IPS DF 4.7 (cell line): ENCODE measurements around the gene DTNA.
"Not testable (repeated sequence)": the region's sequence is repeated elsewhere in the genome, so short reads cannot be mapped to it uniquely, and the experiment has no call there.

Experiments used
- DNase-seq: peaks from one replicate; pipeline ENCODE4 v3.0.0-alpha.2; 2013; ENCODE audit warnings: low spot score; ENCODE audit errors: extremely low read depth

DTNA gene

DNA sequence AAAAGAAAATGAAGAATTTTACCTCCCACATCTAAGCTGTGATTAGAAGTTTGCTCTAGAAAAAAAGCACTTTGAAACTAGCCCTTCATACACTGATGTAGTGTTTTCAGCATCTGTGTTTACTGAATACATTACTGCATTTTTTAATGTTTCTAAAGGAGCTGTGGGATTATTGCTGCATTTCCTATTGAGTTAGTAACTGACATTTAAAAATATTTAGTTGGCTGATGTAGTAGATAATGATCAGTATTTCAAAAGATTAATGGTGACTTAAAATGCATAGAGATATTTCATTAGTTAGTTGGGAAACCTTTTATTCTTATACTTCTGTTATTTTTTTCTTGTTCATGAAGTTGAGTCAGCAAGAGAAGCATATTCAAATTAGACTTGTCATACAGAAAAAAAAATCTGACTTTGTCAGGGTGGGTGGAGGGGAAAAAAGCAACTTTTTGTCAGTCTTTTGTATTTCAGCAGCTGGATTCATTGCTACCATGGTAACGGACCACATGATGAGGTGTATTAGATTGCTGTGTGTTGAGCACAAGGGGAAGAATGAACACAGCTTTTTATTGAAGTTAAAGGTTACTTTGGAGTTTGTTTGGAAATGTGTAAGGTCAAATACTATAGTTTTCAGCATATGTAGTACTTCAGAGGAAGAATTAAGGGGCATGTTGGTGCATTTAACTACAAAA, at the start of gene DTNA:
TSS of gene DTNA (plus strand) at position 549 of the 692 bp plus-strand sequence. CDS start 45,679 bp downstream, outside the sequence.
- DNase-seq: no peak

- no peak for DNase-seq
These were observed 49.5 kb upstream of the DTNA start for GRCh38 chr18:34660572-34660971.

GRCh38 chr18:34661464-34662087, 48.5 kb upstream of the DTNA start:
- DNase-seq: peak; percentile 62

DNA sequence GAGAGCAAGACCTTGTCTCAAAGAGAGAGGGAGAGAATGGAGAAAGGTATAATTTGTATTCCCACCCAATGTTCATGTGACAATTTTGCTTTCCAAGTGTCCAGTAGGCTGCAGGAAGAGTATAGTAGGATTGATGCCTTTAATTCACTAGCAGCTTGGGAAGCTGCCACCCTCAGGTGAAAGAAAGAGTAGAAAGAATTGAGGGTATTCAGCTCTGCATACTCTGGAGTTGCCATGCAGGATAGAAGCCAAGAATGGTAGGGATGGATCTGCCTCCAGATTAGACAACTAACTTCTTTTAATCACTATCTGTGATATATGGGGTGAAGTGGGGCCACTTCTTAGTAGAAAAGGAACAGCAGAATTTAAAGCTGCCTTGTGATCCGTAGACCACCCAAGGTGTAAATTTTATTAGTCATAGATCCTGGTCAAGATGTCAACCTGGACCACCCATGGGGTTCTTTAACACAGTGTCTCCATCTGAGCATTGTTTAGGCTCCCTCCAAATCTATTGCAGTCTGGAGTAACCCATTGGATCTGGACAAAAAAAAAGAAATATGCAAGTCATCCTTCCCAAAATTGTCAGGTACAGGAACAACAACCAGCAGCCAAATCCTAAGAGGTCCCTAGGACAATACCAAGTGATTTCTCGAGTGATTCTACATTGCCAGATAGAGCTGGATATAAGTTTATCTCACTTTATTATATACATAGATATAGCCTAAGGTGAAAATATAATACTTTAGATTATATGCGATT, 33.1 kb upstream of the DTNA start:
- DNase-seq: no peak

- DNase-seq: not testable (repeated sequence)
These were observed 20.3 kb upstream of the DTNA start for GRCh38 chr18:34689750-34690149.

GRCh38 chr18:34691614-34692013, 18.5 kb upstream of the DTNA start:
- DNase-seq: no peak

DNA sequence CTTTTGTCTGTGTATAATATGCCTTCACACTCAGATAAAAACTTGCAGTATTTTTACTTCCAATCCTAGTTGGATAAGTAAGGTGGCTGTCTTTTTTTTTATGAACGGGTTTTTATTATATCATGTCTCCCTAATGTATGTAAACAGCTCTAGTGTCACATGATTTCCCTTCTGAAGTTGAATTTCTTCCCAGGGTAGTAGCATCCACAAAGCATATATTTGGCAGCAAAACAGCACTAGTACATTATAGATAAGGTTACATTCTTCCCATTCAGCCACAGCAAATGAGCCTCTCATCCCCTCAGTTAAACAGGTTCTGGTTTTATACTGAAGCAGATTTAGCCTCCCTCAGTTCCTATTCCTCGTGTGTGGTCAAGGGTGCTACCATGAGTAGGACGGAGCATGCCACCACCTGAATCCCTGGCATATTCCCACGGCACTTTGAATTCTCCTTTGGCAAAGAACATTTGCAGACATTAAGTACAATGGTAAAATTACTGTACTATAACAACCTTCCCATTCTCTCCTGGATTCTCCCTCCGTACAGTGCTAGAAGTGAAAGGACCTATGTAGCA, 15.4 kb upstream of the DTNA start:
- no peak for DNase-seq

- no peak for DNase-seq
These were observed 14.8 kb upstream of the DTNA start for GRCh38 chr18:34695310-34695709.

GRCh38 chr18:34696671-34697070, 13.4 kb upstream of the DTNA start:
- DNase-seq: no peak

DNA sequence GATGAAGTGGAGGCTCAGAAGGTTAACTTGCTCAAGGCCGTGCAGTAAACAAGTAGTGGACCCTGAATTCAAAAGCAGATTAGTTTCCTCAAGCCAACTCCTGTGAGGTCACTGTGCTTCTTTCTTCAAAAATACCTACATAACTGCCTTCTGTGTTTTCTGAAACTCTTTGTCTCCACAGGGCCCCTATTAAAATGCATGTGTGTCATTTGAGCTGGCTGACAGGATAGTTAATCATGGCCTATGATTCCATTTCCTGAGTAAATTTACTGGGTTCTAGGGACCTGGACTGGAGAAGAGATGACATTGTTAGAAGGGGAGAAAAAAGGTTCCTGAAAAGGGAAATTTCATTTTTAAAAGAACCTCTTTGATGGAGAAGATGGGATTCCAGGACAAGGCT, 12.9 kb upstream of the DTNA start:
- DNase-seq: no peak

DNA sequence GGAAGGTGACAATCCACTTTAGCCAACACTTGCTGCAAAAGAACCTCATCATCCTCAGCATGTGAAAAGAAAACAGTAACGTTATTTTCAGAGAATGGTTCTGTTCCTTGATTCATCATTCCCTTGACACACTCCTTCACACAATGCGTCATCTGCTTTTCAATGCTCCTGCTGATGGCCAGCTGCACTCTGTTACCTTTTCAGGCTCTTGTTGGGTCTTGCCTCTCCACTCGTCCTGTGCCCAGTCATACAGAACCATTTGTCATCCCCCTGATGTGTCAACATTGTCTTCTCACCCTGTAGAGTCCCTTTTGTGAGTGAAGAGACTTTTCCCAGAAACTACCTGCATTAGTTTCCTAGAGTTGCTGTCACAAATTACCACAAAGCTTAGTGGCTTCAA, 12.2 kb upstream of the DTNA start:
- no peak for DNase-seq

DNA sequence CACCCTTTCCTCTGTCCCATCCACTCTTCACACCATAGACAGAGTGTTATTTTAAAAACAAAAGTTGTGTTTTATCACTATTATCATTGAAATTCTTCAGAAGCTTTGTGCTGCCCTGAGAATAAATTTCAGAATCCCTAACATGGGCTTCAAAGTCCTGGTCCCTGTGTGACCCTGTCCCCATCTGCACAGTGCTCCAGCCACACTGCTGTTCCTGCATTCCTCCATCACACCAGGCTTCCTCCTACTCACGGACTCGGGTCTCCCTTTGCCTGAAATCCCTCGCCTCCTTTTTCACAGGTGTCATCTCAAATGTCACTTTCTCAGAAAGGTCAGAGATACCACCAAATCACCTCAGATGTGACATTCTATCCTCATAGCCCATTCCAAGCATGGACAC, 8.2 kb upstream of the DTNA start:
- DNase-seq: no peak

DNA sequence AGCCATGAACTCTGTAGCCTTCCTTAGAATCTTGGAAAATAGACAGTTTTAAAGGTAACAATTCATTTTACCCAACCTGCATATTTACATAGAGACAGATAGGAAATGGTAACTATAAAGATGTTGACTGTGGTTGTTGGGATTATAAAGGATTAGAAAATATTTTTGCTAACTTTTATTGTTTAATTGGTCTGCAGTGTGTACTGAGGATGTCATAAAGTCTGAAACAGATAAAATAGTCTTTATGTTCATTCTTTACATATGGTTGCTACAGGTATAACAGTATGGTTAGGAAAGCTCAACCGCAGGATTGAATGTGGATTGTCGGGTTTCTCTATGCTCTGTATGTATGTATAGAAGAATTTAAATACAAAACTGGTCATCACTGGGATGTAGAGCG, 7.3 kb upstream of the DTNA start:
- DNase-seq: no peak

DNA sequence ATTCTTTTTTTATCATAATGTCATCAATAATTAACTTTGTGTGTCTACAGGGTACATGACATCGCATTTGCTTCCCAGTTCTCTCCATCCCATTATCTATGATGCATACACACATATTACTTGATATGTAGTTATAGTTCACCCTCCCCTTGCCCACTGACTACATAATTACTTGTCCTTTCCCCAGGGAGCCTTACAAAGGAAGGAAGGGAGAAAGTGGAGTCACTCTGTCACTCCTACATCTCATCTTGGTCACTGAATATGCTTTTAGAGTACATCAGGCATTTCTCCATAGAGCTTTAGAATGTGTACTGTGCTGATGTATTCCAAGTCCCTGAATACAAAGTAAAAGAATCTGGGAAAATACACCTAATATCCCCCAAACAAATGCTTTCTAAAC, 6.0 kb upstream of the DTNA start:
- DNase-seq: no peak

DNA sequence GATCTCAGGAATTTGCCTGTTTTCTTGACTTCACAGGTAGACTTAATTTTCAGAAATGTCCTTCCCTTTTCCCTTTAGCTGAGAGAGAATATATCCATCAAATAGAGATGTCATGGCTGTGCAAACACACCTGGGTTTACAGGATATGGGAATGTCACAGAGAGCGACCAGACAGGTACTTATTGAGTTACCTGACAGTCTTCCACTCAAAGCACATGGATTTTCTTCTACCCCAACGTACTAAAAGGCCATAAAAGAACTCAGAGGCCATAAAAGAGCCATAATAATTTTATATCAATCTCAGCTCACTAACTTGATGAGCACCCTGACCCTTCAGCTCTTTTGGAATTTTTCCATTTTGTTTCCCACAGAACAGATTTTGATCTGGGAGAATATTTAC, 5.3 kb upstream of the DTNA start:
- DNase-seq: no peak

DNA sequence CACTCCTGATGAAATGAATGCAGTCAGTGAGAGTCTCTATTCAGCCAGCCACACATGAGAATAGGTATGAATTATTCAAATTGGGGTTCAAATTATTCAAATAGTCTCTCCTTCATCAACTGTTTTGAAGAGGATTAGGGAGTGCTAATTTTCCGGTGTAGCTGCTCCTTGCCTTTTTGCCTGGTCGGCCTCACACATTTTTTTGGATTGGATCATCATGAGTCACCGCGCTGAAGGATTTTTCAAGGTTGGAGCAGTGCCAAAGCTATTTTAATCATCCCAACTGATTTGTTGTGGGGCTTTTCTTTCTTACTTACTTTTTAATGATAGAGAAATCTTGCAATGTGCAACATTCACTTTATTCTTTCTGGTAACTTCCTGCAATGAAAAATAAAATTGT, 2.4 kb upstream of the DTNA start:
- no peak for DNase-seq

- DNase-seq: no peak
These were observed 994 bp upstream of the DTNA start for GRCh38 chr18:34709104-34709503.

DNA sequence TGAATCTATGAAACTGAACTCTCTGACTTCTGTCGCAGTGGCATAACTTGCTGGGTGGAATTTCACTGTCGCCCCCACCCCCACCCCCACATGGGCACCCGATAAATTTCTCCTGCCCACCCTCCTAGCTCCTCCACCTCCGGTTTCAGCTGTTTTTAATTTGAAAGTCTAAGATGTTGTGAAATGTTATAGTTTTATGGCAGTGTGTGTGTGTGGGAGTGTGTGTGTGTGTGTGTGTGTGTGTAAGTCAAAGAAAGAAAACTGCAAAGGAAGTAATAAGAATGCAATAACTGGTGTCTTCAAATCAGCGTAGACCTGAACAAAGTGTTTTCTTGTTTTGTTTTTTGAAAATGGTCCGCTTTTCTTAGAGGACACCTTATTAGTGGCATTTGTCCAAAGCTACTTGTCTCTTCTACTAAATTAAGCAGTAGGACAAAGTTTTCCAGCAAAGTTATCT, 388 bp downstream of the DTNA start:
- no peak for DNase-seq

GRCh38 chr18:34710934-34711333, 836 bp downstream of the DTNA start:
- DNase-seq: no peak

DNA sequence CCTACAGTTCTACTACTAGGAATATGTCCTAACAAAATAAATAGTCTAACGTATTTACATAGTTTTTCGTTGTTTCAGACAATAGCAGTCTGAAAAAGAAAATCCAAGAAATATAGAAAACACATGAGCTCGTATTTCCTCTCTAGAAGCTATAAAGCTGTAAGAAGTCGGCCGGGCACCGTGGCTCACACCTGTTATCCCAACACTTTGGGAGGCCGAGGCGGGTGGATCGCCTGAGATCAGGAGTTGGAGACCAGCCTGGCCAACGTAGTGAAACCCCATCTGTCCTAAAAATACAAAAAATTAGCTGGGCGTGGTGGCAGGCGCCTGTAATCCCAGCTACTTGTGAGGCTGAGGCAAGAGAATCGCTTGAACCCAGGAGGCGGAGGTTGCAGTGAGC, 6.0 kb downstream of the DTNA start:
- DNase-seq: not testable (repeated sequence)

- no peak for DNase-seq
These were observed 8.5 kb downstream of the DTNA start for GRCh38 chr18:34718610-34719009.

DNA sequence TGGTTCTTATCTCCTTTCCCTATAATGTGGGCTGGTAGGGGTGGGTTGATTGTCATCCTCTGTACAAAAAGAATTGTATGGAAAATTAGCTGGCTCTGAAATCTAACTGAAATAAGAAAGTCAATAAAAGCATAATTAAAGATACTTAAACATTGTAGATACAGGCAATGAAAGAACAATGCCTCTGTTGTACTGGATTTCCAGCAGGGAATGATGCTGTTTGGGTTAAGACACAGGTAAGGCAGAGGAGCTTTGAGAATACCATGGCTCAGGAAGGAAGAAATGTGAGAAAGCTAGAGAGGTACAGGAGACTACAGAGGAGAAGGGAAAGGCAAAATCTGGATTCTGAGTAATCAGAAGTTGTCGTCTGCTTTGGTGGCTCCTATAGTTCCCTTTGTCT, 10.1 kb downstream of the DTNA start:
- no peak for DNase-seq
